HG02642 (cell line): ENCODE results near the gene SLC37A1.

Experiments
- ATAC-seq: cut with Tn5 transposase; IDR thresholded peaks from one replicate; pipeline ENCODE4 v1.9.1; 2021; ENCODE audit warnings: mild to moderate bottlenecking; ENCODE audit not compliant: unreplicated experiment, poor library complexity

SLC37A1 gene

GRCh38 chr21:42499444-42500112 lies 14.1 kb upstream of the SLC37A1 start:
- ATAC-seq, result no peak

DNA sequence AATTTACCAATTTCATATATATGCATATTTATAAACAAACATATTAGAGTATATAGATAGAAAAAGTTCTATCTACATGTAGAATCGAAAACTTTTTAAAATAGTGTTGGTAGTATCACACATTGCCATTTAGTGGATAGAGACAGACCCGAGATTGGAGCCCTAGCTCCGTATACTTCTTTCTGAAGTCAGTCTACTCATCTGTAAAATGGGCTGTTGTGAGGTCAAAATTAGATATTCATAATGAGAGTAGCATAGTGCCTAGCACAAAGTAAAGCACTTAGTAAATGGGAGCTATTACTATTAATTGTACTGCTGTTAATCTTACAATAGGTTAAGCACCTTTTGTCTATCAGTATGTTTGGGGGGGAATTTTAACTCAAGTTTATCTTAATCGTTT lies 13.4 kb upstream of the SLC37A1 start:
- no peak for ATAC-seq

GRCh38 chr21:42500736-42501135 lies 12.9 kb upstream of the SLC37A1 start:
- no peak for ATAC-seq

- ATAC-seq, result no peak
These were observed 9.9 kb upstream of the SLC37A1 start for GRCh38 chr21:42503711-42504110.

GRCh38 chr21:42505090-42505726 lies 8.4 kb upstream of the SLC37A1 start:
- ATAC-seq, result peak; percentile 89

DNA sequence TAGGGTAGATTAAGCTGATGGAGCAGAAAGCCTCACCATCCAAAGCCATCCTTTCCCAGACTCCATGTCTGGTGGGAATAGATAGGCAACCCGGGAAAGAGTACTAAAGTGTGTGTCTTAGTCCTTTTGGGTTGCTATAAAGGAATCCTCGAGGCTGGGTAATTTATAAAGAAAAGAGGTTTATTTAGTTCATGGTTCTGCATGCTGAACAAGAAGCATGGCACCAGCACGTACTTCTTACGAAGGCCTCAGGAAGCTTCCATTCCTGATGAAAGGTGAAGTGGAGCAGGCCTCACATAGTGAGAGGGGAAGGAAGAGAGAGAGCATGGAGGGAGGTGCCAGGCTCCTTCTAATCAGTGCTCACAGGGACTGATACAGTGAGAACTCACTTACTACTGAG lies 6.2 kb upstream of the SLC37A1 start:
- no peak for ATAC-seq

DNA sequence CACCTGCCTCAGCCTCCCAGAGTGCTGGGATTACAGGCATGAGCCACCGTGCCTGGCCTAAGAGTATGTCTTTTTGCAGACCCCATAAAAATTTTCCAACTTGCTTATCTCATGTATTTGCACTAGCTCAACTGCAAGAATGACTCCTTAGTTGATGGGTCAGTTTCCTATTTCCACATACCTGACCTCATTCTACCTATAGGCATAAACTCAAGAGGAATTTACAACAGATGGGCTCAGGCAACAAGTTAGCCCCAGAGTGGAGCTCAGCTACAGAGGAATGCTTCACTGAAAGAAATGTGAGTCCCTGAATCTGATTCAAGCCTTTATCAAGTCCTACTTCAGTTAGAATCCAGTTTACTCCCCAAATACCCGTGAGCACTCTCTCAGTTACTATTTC lies 5.3 kb upstream of the SLC37A1 start:
- ATAC-seq, result no peak

- ATAC-seq, result no peak
These were observed 4.4 kb upstream of the SLC37A1 start for GRCh38 chr21:42509244-42509643.

DNA sequence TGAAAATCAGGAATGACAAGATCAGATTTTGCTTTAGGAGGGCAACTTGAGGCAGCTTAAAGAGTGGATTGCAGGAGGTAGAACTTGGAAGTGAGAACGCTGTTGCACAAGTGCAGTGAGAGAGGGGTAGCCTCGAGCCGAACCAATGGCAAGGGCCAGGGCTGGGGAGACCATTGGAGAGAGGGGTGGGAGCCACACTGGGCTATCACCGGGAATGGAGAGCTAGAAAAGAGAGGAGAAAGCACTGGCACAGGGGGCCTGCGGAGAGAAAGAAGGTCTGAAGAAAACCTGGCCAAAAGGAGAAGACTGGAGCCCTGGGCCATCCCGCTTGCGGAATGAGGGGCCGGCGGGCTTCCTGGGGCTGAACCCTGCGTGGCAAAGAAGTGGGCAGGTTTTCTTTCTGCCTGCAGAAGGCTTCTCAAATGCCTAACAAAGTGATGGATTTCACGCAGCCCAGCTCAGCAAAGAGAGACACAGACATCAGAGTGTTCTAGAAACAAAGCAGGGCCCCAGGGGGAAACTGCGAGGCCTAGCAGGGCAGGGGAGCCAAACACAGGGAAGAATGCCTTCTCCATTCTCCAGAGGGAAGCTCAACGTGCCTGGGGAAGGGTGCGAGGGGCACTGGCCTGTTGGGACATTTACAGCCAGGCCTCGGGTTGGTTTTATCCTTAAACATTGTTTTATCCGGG lies 1.2 kb upstream of the SLC37A1 start:
- no peak for ATAC-seq

- peak; percentile 61 for ATAC-seq
These were observed 582 bp downstream of the SLC37A1 start for GRCh38 chr21:42513985-42514882.

- no peak for ATAC-seq
These were observed 1.2 kb downstream of the SLC37A1 start for GRCh38 chr21:42514883-42515228.

- no peak for ATAC-seq
These were observed 2.3 kb downstream of the SLC37A1 start for GRCh38 chr21:42515708-42516502.

DNA sequence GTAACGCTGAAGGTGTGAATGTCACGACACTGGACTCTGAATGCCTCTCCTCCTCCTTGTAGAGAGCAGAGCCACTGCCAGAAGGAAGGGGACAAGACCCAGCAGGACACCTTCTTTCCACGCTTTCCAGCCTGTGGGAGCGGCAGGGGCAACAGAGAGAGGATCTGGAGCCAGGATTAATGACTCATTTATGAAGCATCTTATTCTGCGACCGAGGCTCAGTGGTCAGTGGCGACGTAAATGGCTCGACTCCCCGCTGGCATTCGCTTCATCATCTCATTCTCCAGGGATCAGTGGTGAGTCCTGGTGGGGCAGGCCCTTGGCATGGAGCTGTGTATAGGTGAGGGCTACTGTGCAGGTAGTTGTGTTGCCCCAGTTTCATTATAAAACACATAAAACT lies 4.6 kb downstream of the SLC37A1 start:
- no peak for ATAC-seq

GRCh38 chr21:42518626-42519025 lies 5.0 kb downstream of the SLC37A1 start:
- no peak for ATAC-seq

GRCh38 chr21:42520628-42521253 lies 7.1 kb downstream of the SLC37A1 start:
- no peak for ATAC-seq

GRCh38 chr21:42521384-42521783 lies 7.7 kb downstream of the SLC37A1 start:
- ATAC-seq, result no peak

DNA sequence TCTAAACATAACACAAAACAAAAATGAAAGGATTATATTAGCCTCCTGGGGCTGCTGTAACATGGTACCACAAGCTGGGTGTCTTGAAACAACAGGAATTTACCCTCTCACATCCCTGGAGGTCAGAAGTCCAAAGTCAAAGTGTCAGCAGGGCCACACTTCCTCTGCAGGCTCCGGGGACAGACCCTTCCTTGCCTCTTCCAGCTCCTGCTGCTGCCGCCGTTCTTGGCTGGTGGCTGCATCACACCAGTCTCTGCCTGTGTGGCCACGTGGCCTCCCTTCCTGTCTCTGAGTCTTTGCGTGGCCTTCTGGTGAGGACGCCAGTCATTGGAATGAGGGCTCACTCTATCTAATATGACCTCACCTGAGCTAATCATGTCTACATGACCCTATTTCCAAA lies 8.2 kb downstream of the SLC37A1 start:
- ATAC-seq, result no peak

- ATAC-seq, result no peak
These were observed 8.6 kb downstream of the SLC37A1 start for GRCh38 chr21:42522271-42522670.

- ATAC-seq, result no peak
These were observed 9.1 kb downstream of the SLC37A1 start for GRCh38 chr21:42522771-42523170.

DNA sequence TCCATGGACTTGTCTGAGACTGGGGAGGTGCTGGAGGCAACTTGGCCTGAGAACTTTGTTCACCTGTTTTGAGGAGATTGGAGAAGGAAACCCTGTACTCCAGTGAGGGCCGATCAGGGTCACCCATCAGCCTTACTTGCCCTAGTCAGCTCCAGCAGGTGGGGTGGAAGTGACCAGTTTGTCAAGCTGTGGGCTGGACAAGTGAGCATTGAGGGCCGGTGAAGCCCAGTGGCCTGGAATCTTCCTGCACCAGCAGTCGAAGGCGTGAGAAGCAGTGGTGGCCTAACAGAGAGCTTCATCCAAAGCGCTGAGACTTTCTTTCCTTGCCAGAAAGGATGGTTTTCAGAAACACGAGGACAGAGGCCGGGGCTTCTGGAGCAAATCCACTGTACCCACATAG lies 9.6 kb downstream of the SLC37A1 start:
- no peak for ATAC-seq
